SK-N-SH treated with all-trans-retinoic acid at 6 μM for 48 hours (cell line): ENCODE data around the gene SLC25A53.
A peak's percentile ranks its signal among the peaks of the same experiment; 100 is the strongest.

Experiments used
- ATAC-seq: fragments of 200-7000 bp; cut with Tn5 transposase; 3 replicates; pipeline ENCODE4 v1.9.1; 2020; ENCODE audit warnings: mild to moderate bottlenecking, moderate library complexity
- ARNTL ChIP-seq: fragments of 450-650 bp; formaldehyde crosslinking; IDR thresholded peaks from 2 replicates; pipeline ENCODE4 v1.5.0; 2020; ENCODE audit warnings: low read depth, mild to moderate bottlenecking, moderate library complexity, borderline replicate concordance
- BACH2 ChIP-seq: fragments of 250-450 bp; sonication (Bioruptor Pico); IDR thresholded peaks from 2 replicates; pipeline ENCODE4 v1.9.0; 2021; ENCODE audit warnings: mild to moderate bottlenecking, borderline replicate concordance
- CSDC2 ChIP-seq: fragments of 250-450 bp; sonication (Bioruptor Pico); IDR thresholded peaks from 2 replicates; pipeline ENCODE4 v1.5.0; 2020; ENCODE audit warnings: mild to moderate bottlenecking, moderate library complexity
- ESRRG ChIP-seq: fragments of 250-450 bp; sonication (Bioruptor Pico); IDR thresholded peaks from 2 replicates; pipeline ENCODE4 v1.6.1; 2021; ENCODE audit warnings: mild to moderate bottlenecking
- GLIS3 ChIP-seq: fragments of 250-450 bp; sonication (Bioruptor Pico); IDR thresholded peaks from 2 replicates; pipeline ENCODE4 v1.5.0; 2020; ENCODE audit warnings: mild to moderate bottlenecking, moderate library complexity
- ISL1 ChIP-seq: fragments of 250-450 bp; sonication (Bioruptor Pico); IDR thresholded peaks from 2 replicates; pipeline ENCODE4 v2.1.2; 2022; ENCODE audit warnings: mild to moderate bottlenecking, moderate library complexity
- OSR1 ChIP-seq: fragments of 250-450 bp; sonication (Bioruptor Pico); IDR thresholded peaks from 2 replicates; pipeline ENCODE4 v1.8.0; 2022; ENCODE audit warnings: moderate library complexity, mild to moderate bottlenecking, inconsistent platforms
- RARB ChIP-seq: fragments of 250-450 bp; sonication (Bioruptor Pico); IDR thresholded peaks from 2 replicates; pipeline ENCODE4 v1.8.0; 2021; ENCODE audit warnings: mild to moderate bottlenecking, moderate library complexity
- SNAI2 ChIP-seq: fragments of 250-450 bp; sonication (Bioruptor Pico); IDR thresholded peaks from 2 replicates; pipeline ENCODE4 v1.5.0; 2020; ENCODE audit warnings: mild to moderate bottlenecking, moderate library complexity
- TOX ChIP-seq: fragments of 250-450 bp; sonication (Bioruptor Pico); IDR thresholded peaks from 2 replicates; pipeline ENCODE4 v1.8.0; 2021; ENCODE audit warnings: mild to moderate bottlenecking, moderate library complexity, borderline replicate concordance
- ZC3H10 ChIP-seq: fragments of 250-450 bp; sonication (Bioruptor Pico); IDR thresholded peaks from 2 replicates; pipeline ENCODE4 v1.5.1; 2021; ENCODE audit warnings: mild to moderate bottlenecking, moderate library complexity
- ZFP30 ChIP-seq: fragments of 450-650 bp; formaldehyde crosslinking; IDR thresholded peaks from 2 replicates; pipeline ENCODE4 v1.5.0; 2022; ENCODE audit warnings: mild to moderate bottlenecking, moderate library complexity
- ZNF565 ChIP-seq: fragments of 450-650 bp; formaldehyde crosslinking; conservative IDR thresholded peaks from 2 replicates; pipeline ENCODE4 v1.5.0; 2020; ENCODE audit warnings: low read depth, mild to moderate bottlenecking, moderate library complexity
- ZNF70 ChIP-seq: fragments of 450-650 bp; formaldehyde crosslinking; IDR thresholded peaks from 2 replicates; pipeline ENCODE4 v1.5.0; 2020; ENCODE audit warnings: mild to moderate bottlenecking, moderate library complexity
- ZNF8 ChIP-seq: fragments of 450-650 bp; formaldehyde crosslinking; IDR thresholded peaks from 2 replicates; pipeline ENCODE4 v1.5.0; 2020; ENCODE audit warnings: mild to moderate bottlenecking, moderate library complexity
- TF ChIP-seq, protein P1 (sequence below): fragments of 250-450 bp; sonication (Bioruptor Pico); IDR thresholded peaks from 2 replicates; pipeline ENCODE4 v1.8.0; 2021; ENCODE audit warnings: low read depth, mild to moderate bottlenecking, moderate library complexity, borderline replicate concordance
- TF ChIP-seq, protein P2 (sequence below): fragments of 250-450 bp; sonication (Bioruptor Pico); IDR thresholded peaks from 2 replicates; pipeline ENCODE4 v1.5.1; 2021; ENCODE audit warnings: mild to moderate bottlenecking, moderate library complexity
- TF ChIP-seq, protein P3 (sequence below): fragments of 250-450 bp; sonication (Bioruptor Pico); IDR thresholded peaks from 2 replicates; pipeline ENCODE4 v1.5.0; 2020; ENCODE audit warnings: mild to moderate bottlenecking, moderate library complexity
- TF ChIP-seq, protein P4 (sequence below): fragments of 250-450 bp; sonication (Bioruptor Pico); IDR thresholded peaks from 2 replicates; pipeline ENCODE4 v1.5.1; 2020; ENCODE audit warnings: low read depth, mild to moderate bottlenecking, moderate library complexity
- TF ChIP-seq, protein P5 (sequence below): fragments of 250-450 bp; sonication (Bioruptor Pico); IDR thresholded peaks from 2 replicates; pipeline ENCODE4 v1.8.0; 2020; ENCODE audit warnings: mild to moderate bottlenecking, moderate library complexity, borderline replicate concordance

SLC25A53 gene, protein sequence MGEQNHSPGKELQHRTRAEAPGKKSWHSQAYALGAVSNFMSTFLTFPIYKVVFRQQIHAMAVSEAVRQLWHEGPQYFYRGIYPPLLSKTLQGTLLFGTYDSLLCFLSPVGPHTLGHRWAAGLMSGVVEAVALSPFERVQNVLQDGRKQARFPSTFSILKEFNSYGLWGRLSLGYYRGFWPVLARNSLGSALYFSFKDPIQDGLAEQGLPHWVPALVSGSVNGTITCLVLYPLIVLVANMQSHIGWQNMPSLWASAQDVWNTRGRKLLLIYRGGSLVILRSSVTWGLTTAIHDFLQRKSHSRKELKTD

DNA sequence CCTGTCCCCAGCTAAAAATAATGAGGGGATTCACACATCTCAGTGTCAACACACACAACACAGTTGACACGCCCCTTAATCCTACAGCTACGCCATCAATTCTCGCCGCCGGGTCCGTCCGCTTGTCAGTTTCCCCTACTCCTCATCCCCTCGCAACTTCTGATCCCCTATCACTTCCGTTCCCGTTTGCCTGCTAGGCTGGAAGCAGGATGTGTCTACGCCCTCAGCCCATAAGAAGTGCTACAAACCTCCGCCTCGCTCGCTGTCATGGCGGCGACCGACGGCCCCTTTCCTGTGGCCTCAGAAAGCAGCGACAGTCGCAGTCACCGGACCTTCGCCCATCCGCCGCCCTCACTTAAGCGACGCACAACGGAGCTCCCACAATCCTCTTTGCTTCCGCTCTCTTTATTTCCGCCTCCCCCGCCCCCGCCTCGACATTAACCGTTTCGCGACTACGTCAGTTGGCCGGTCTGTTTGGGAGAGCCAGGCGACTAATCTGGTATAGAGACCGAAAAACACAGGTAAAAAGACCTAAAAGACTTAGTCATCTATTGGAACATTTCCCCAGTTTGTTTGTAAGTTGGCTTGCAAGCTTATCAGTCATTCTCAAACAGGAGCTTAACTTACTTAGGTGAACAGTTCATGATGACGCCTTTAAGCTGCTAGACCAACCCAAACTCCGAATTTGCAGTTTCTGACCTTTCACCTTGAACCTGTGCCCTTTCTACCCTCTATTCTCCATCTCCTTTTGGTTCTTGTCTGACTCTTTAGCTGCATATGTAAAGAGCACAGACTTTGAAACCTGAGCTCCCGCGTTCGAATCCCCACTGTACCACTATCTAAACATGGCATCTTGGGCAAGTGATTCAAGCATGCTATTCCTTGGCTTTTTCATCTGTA, at the start of gene SLC25A53:
Gene SLC25A53 (minus strand): TSS at position 380 of the 900 bp plus-strand sequence. CDS start 51,752 bp downstream, outside the sequence.
- ATAC-seq, result peak; percentile 97
- TF ChIP-seq, protein P1, sequence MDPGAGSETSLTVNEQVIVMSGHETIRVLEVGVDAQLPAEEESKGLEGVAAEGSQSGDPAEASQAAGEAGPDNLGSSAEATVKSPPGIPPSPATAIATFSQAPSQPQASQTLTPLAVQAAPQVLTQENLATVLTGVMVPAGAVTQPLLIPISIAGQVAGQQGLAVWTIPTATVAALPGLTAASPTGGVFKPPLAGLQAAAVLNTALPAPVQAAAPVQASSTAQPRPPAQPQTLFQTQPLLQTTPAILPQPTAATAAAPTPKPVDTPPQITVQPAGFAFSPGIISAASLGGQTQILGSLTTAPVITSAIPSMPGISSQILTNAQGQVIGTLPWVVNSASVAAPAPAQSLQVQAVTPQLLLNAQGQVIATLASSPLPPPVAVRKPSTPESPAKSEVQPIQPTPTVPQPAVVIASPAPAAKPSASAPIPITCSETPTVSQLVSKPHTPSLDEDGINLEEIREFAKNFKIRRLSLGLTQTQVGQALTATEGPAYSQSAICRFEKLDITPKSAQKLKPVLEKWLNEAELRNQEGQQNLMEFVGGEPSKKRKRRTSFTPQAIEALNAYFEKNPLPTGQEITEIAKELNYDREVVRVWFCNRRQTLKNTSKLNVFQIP (CRISPR knock-in tag), result no peak
- TF ChIP-seq ZNF565 (CRISPR knock-in tag) (no peak), ARNTL (CRISPR knock-in tag) (no peak), ZFP30 (no peak), SNAI2 (no peak), ISL1 (no peak), GLIS3 (CRISPR knock-in tag) (no peak), ZNF70 (CRISPR knock-in tag) (no peak), RARB (CRISPR knock-in tag) (no peak), ZNF8 (CRISPR knock-in tag) (no peak), CSDC2 (CRISPR knock-in tag) (no peak), OSR1 (CRISPR knock-in tag) (no peak), ESRRG (CRISPR knock-in tag) (no peak), TOX (no peak), ZC3H10 (CRISPR knock-in tag) (no peak)
- TF ChIP-seq, protein P2, sequence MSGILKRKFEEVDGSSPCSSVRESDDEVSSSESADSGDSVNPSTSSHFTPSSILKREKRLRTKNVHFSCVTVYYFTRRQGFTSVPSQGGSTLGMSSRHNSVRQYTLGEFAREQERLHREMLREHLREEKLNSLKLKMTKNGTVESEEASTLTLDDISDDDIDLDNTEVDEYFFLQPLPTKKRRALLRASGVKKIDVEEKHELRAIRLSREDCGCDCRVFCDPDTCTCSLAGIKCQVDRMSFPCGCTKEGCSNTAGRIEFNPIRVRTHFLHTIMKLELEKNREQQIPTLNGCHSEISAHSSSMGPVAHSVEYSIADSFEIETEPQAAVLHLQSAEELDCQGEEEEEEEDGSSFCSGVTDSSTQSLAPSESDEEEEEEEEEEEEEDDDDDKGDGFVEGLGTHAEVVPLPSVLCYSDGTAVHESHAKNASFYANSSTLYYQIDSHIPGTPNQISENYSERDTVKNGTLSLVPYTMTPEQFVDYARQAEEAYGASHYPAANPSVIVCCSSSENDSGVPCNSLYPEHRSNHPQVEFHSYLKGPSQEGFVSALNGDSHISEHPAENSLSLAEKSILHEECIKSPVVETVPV (CRISPR knock-in tag), result no peak
- TF ChIP-seq, protein P3, sequence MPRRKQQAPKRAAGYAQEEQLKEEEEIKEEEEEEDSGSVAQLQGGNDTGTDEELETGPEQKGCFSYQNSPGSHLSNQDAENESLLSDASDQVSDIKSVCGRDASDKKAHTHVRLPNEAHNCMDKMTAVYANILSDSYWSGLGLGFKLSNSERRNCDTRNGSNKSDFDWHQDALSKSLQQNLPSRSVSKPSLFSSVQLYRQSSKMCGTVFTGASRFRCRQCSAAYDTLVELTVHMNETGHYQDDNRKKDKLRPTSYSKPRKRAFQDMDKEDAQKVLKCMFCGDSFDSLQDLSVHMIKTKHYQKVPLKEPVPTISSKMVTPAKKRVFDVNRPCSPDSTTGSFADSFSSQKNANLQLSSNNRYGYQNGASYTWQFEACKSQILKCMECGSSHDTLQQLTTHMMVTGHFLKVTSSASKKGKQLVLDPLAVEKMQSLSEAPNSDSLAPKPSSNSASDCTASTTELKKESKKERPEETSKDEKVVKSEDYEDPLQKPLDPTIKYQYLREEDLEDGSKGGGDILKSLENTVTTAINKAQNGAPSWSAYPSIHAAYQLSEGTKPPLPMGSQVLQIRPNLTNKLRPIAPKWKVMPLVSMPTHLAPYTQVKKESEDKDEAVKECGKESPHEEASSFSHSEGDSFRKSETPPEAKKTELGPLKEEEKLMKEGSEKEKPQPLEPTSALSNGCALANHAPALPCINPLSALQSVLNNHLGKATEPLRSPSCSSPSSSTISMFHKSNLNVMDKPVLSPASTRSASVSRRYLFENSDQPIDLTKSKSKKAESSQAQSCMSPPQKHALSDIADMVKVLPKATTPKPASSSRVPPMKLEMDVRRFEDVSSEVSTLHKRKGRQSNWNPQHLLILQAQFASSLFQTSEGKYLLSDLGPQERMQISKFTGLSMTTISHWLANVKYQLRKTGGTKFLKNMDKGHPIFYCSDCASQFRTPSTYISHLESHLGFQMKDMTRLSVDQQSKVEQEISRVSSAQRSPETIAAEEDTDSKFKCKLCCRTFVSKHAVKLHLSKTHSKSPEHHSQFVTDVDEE (CRISPR knock-in tag), result no peak
- TF ChIP-seq, protein P4, sequence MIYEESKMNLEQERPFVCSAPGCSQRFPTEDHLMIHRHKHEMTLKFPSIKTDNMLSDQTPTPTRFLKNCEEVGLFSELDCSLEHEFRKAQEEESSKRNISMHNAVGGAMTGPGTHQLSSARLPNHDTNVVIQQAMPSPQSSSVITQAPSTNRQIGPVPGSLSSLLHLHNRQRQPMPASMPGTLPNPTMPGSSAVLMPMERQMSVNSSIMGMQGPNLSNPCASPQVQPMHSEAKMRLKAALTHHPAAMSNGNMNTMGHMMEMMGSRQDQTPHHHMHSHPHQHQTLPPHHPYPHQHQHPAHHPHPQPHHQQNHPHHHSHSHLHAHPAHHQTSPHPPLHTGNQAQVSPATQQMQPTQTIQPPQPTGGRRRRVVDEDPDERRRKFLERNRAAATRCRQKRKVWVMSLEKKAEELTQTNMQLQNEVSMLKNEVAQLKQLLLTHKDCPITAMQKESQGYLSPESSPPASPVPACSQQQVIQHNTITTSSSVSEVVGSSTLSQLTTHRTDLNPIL, result no peak

DNA sequence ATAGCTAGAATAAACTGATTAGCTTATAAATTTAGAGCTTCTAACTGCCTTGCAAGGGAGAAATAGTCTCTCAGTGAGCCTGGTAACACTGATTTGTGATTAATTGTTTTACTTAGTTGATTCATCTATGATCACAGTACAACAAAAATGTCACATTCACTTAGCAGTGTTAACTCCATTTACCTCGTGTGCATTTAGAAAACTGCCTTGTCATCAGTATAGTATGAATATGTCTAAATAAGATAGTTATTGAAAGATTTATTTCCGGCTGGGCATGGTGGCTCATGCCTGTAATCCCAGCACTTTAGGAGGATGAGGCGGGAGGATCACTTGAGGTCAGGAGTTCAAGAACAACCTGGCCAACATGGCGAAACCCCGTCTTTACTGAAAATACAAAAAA, 48.7 kb upstream of the SLC25A53 start:
- TF ChIP-seq ZNF8 (CRISPR knock-in tag) (no peak), GLIS3 (CRISPR knock-in tag) (no peak), BACH2 (CRISPR knock-in tag) (no peak), OSR1 (CRISPR knock-in tag) (no peak), ZC3H10 (CRISPR knock-in tag) (no peak), SNAI2 (no peak)
- TF ChIP-seq, protein P4, result no peak
- TF ChIP-seq, protein P1 (CRISPR knock-in tag), result no peak
- TF ChIP-seq, protein P5, sequence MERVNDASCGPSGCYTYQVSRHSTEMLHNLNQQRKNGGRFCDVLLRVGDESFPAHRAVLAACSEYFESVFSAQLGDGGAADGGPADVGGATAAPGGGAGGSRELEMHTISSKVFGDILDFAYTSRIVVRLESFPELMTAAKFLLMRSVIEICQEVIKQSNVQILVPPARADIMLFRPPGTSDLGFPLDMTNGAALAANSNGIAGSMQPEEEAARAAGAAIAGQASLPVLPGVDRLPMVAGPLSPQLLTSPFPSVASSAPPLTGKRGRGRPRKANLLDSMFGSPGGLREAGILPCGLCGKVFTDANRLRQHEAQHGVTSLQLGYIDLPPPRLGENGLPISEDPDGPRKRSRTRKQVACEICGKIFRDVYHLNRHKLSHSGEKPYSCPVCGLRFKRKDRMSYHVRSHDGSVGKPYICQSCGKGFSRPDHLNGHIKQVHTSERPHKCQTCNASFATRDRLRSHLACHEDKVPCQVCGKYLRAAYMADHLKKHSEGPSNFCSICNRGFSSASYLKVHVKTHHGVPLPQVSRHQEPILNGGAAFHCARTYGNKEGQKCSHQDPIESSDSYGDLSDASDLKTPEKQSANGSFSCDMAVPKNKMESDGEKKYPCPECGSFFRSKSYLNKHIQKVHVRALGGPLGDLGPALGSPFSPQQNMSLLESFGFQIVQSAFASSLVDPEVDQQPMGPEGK (CRISPR knock-in tag), result no peak
- no peak for ATAC-seq
